GM19467 (cell line): Measurements from ENCODE around the gene MITF.

Source experiments
- ATAC-seq: cut with Tn5 transposase; IDR thresholded peaks from one replicate; pipeline ENCODE4 v1.9.1; 2021; ENCODE audit warnings: mild to moderate bottlenecking, moderate library complexity; ENCODE audit not compliant: unreplicated experiment

Gene MITF

DNA sequence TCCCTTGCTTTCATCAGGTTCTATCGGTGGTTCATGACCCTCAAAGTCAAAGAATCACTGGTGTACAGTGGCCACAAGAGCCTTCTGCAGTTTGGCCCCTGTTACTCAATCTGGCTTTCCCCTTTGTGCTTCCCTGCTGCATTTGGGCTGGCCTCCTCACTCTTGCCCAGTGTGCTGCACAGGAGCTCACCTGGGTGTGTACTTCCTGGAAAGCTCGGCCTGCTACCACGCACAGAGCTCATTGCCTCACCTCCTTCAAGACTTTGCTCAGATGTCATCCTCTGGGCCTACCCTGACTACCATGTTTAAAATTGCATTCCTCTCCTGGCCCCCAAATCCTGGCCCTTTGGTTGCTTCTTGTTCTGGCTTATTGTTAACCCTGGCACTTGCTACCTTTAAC lies 90.9 kb downstream of the MITF start:
- no peak for ATAC-seq

- no peak for ATAC-seq
These were observed 92.5 kb downstream of the MITF start for GRCh38 chr3:69831737-69832136.

DNA sequence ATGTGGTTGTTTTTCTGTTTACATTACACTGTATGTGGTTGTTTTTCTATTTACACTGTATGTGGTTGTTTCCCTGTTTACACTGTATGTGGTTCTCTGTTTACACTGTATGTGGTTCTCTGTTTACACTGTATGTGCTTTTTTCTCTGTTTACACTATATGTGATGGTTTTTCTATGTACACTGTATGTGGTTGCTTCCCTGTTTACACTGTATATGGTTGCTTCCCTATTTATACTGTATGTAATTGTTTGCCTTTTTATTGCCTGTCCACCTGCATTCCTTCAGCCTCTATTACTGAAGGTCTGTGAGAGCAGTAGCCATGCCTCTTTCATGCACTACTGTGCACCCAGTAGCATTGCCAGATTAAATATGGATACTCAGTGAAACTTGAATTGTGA lies 94.3 kb downstream of the MITF start:
- ATAC-seq, result no peak

DNA sequence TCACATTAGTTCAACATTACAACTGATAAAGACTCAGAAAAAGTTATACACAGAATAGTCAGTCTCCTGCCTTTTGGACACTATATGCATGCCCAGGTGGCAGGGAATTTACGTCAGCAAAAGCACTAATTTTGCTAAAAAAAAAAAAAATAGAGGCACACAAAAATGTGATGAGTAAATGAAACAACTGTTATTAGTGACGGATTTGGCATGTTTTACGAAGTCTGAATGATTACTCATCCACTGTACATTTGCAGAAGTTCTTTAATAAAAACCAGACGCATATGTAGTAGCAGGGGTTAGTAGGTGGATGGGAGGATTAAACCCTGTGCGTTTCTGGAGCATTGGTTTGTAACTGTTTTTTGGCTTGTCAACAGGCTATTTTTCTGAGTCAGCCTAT lies 99.0 kb downstream of the MITF start:
- ATAC-seq, result no peak

- no peak for ATAC-seq
These were observed 99.6 kb downstream of the MITF start for GRCh38 chr3:69838696-69839515.

GRCh38 chr3:69842351-69842750 lies 103.1 kb downstream of the MITF start:
- no peak for ATAC-seq

DNA sequence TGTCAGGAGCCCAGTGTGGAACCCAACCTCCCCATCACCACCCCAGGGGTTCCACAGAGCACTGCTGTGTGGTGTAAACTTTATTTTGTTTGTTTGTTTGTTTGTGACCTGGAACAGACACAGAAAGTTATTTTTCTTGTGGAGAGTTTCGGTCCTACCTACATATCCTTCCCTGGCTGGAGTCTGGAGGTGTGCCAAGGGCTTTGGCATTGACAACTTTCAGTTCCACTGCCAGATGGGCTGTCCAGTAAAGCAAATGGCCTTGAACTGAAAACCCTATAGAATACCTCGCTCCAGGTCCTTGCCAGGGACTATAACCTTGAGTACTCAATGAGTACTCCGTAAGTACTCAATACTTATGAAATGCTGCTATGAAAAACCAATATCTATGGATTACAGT lies 103.5 kb downstream of the MITF start:
- ATAC-seq, result no peak

DNA sequence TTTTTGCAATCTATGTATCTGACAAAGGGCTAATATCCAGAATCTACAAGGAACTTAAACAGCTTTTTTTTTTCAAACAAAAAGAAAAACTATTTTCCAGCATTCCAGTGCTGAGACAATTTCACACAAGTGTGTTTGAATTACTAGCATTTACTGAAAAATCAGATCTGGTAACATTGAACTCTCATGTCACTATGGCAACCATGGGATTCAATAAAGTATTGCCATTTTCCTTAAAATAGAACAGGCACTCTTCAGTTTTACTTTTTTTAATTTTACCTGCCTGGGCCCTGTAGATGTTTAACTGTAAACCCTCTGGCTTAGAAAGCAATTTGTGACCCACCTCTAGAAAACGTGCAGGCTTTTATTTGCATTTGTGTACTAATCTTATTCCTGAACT lies 105.4 kb downstream of the MITF start:
- ATAC-seq, result no peak

DNA sequence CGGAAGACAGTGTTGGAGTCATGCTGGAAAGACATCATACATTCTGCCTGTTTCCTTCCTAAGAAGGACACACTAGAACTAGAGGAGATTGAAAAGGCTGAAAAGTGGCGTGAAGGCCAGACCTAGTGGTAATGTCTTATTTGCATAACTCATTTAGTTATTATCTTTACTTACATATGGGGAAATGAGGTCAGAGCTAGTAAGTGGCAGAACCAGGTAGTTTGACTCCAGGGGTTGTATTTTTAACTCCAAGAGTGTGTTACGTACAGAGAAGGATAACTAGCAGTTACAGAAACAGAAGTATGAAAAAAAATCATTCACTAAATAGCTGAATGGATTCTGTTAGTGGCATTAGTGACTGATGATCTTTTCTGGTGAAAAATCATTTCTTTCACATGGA lies 108.0 kb downstream of the MITF start:
- ATAC-seq, result no peak

- ATAC-seq, result no peak
These were observed 108.8 kb downstream of the MITF start for GRCh38 chr3:69848113-69848512.

DNA sequence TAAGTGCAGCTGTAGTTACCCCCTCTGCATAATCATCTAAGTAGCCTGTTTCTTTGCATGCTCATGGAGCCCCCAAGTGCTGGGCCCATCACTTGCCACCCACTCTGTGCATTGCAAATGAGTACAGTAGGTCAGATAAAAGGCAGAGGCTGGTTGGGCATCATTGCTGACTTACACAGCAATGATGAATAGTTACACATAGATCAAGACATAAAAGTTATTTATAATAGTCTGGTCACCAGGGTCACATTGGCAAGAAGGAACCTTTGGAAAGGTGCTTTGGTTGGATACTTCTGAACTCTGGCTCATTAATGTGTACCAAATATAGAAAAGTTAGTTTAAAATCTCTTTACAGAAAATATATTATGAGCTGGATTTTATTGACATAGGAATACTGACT lies 111.6 kb downstream of the MITF start:
- ATAC-seq, result no peak

DNA sequence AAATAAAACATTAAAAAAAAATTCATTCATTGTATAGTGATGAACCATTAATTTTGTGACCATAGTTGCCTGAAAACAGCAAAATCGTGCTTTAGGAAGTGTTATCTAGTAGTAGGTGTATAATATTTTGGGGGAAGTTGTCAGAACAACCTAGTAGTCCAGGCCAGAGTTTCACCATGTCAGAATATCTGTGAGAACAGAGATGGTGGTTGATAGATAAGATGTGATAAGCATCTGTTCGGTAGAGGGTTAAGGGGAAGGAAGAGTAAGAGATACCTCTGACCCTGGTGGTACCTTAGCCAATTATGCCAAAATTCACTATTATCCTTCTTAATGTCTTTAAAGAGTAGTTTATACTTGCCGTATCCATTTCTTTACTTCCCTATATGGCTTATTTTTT lies 113.8 kb downstream of the MITF start:
- no peak for ATAC-seq

- ATAC-seq, result no peak
These were observed 116.3 kb downstream of the MITF start for GRCh38 chr3:69855436-69856162.

DNA sequence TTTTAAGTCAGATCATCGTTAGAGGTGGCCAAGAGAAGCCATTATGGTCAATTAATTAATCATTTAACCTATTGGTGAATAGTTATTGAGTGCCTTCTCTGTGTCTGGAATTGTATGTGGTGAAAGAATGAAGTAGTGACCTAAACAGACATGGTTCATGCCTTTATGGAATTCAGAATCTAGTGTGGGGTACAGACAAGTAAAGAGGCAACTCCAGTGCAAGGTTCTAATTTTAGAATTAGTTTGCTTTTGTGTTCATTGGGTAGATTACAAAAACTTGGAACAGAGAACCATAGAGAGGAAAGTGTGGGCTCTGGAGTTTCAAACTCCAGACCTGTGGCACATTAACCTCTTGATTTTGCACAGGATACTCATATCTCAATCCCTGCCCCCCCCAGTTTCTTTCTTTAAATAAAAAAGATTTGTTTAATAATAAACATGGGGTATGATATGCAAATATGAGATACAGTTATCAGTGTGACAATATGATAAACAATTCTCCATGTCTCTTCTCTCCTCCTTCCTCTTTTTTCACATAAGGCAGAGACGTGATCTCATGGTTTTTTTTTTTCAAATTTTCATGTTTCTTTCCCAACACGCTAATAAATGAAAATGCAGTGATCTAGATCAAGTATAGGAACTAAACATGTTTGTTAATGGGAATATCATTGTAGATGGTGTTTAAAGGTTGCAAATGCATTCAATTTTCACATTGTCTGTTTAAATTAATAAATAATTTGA lies 117.9 kb downstream of the MITF start:
- no peak for ATAC-seq

GRCh38 chr3:69861556-69861955 lies 122.3 kb downstream of the MITF start:
- ATAC-seq, result no peak

DNA sequence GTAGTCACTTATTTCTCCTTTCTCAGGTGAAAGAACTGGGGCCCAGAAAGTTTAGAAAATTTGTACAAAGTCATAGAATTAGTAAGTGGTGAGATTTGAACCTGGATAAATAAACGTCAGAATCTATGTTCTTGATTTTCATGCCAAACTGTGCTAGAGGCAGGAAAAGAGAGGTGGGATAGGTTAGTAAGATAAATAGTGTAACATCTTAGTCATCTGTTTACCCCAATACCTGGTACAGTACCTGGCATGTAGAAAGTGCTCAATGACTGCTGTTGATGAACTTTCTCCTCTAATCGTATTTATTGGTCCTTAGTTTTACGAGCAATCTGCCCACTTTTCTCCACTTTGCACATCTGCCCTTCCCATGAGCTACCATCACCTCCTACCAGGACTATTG lies 124.9 kb downstream of the MITF start:
- no peak for ATAC-seq

- no peak for ATAC-seq
These were observed 125.5 kb downstream of the MITF start for GRCh38 chr3:69864766-69865165.

DNA sequence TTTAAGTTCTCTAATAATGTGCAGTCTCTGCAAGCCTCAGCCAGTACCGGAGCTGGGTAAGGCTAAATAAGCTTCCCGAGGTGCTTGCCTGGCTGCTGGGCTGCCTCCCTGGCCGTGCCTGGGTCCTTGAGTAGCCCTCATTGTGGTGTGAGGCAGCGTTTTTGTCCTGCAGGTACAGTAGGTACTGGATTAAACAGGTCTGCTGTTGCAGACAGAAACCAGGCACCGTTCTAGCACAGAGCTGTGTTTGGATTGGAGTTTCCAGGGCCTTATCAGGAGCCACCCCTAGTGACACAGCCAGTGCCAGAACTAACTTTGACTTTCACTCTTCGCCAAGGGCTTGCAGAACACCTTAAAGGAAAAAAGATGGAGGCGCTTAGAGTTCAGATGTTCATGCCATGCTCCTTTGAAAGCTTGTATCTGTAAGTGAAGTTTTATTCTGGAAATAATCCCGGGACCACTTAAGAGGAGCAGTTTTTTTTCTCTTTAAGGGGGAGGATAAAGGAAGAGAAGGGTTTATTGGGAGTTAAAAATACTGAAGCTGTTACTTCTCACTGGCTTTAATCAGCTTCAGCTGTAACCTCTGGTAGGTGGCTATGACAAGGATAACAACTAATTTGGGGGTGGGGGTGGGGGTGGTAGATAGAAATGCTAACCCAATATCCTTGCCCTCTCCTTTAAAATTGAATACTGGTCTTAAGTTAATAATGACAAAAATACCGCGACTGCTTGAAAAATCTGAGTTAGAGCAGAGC lies 126.8 kb downstream of the MITF start:
- no peak for ATAC-seq

DNA sequence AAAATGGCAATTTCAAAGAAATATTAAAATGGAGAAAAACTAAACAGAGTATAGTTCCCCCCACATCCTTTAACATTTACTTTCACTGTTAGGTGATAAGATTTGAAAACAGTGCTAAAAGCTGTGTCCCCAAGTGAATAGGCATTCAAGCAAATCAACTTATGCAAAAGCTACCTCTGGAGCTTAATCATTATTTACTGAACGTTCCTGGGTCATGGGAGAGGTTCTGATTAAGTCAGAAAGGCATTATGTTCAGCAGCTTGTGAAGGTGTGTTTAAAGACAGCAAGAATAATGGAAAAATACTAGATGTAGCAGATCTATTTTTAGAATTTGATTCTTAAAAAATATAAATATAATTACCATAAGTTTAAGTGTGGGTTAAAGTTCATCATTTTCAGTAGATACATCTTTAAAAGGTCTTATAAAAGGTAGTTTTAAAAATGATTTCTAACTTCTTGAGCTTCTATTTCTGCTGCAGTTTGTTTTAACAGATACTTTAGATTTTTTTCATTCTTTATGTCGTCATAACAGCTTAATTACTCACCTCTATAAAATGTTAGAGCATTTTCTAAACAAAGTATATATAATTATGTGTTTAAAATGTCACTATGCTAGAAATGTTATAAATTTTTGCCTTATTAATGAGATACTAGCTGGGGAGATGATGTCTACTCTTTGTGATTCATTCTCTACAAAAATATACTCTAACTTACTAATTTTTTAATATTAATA lies 127.9 kb downstream of the MITF start:
- ATAC-seq, result no peak

DNA sequence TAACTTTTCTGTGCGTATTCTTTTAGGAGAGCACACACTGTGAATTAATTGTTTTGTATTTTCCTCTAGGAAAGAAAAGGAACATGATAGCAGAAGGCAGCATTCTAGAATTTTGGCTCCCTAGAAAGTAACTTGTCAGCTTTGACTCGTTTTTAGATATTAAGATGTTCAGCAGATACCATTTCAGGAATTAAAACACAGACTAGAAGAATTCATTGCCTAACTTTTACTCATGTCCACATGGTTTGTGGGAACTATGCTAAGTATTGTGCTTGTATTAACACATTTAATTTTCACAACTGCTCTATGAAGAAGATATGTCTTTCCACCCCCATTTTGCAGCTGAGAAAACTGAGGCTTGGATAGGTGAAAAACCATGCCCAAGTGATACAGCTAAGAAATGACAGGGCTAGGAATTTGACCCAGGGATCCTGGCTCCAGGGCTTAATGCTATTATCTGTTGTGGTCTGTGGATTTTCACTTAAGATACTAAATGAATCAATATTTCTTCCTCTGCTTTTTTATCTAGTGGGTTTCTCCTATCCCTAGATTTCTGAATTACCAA lies 128.8 kb downstream of the MITF start:
- no peak for ATAC-seq
